GM18526 (cell line): ENCODE data around the gene SRRM3.

Experiments used
- POLR2A ChIP-seq: IDR thresholded peaks from 3 replicates; pipeline ENCODE4 v1.6.1; 2011; ENCODE audit not compliant: insufficient read length; ENCODE audit errors: extremely low read depth

The SRRM3 gene

DNA sequence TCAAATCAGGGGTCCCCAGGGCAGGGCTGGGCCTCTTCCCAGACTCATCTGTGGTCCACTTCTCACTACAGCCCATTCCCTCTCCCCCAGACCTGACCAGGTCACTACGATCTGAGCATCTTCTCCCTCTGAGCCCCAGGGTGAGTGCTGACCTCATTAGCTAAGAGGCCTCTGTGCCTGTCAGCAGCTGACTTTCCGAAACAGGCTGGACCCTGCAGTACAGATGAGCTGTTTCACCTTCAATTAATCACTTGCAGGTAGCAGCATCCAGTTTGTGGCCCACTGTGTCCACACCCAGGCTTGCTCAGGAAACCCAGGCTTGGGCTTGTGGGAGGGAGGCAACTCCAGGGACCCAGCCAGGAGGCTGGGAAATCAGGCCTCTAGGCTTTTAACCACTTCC lies 24.3 kb downstream of the SRRM3 start:
- TF ChIP-seq POLR2A: no peak

DNA sequence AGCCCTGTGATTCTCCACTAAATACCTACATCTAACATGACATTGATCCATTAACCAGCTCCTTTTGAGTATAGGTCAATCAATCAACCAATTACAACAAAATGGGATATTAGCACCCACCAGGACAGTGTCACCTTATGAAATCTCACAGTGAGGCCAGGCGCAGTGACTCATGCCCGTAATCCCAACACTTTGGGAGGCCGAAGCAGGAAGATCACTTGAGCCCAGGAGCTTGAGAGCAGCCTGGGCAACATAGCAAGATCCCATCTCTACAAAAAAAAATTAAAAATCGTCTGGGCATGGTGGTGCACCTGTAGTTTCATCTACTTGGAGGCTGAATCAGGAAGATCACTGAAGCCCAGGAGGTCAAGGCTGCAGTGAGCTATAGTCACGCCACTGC lies 28.5 kb downstream of the SRRM3 start:
- TF ChIP-seq POLR2A: no peak

DNA sequence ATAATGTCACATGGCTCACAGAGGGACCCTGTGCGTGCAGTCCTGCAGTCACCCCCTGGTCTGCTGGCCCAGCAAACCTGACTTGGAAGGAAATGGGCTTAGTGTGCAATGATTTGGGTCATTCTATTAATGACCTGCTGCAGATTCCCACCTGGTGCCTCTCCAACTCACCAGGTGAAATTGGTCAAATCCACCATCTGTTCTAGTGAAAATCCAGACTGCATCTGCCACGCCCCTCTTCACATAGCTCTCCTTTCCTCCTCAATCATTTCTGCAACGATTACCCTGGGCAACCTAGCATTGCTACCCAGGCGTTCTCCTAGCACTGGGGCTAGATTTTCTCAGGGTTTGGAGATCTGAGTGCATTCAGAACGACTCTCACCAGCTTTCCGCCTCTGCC lies 29.4 kb downstream of the SRRM3 start:
- TF ChIP-seq POLR2A: no peak

DNA sequence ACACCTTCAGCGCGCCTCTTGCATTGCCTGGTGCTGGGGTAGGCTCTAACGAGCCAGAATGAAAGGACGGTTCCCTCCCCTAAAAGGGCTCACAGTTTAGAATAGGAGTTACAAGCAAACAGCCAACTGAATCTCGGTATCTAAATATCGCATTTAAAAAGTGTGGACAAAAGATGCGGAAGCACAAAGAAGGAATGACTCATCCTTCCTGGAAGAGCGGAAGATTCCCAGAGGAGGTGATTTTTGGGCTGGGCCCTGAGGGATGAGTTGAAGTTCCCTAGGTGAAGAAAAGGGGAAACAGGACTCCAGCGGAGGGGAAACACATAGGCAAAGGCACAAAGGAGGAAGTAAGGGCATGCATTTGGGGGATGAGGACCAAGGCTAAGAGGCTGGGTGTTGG lies 29.9 kb downstream of the SRRM3 start:
- no peak for TF ChIP-seq POLR2A

DNA sequence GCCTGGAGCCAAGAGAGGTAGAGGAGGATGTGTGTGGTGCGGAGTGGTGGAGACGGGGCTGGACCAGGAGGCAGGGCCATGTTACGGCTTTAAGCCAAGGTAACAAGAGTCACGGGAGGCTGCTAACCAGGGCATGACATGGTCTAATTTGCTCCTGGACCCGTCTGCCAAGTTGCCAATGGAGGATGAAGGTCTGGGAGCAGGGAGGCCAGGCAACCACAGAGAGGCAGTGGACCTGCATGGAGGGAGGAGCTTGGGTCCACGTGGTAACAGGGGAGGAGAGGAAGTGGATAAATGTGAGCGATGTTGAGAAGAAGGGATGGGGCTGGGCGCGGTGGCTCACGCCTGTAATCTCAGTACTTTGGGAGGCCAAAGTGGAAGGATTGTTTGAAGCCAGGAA lies 31.0 kb downstream of the SRRM3 start:
- TF ChIP-seq POLR2A: no peak

DNA sequence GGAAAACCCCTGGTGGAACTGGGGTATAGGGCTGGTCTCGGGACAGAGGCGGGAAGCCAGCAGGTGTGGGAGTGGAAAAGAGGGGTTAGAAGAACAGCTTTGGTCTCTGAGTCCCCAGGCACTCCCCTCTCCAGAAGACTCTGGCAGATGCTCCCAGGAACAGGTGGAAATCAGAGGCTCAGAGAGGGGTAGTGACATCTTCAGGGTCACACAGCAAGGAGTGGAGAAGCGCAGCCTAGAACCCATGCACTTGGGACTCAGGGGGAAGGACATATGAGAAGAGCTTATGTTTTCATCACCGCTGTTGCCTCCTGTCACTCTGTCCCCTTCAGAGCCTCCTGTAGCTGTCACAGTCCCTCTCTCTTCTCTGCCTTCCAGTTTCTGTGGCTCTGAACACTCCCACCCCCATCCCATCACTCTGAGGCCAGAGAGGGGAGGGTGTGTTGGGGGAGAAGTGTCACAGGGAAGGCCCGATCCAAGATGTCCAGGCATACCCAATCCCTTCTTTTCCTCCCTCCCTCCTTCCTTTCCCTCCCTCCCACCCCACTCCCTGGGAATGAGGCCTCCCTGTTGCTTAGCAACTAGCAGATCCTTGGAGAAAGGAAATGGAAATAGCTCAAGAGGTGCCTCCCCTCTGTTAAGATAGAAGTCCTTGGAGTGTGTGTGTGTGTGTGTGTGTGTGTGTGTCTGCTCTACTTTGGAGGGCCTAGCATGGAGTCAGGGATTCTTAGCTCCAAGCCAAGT lies 32.0 kb downstream of the SRRM3 start:
- TF ChIP-seq POLR2A: no peak

DNA sequence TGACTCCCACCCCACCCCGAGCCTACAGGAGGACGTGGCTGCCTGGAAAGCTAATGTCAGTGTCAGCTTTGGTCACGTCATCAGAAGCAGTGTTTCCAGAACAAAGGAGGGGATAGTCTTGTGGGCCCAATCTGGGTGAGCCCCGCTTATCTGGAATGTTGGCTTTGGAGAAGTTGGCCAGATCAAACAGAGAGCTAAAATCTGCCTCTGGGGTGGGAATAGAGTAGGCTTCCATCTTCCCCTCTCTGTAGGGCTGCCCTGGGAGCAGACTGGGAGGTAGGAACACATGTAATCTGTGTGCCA lies 32.5 kb downstream of the SRRM3 start:
- no peak for TF ChIP-seq POLR2A

DNA sequence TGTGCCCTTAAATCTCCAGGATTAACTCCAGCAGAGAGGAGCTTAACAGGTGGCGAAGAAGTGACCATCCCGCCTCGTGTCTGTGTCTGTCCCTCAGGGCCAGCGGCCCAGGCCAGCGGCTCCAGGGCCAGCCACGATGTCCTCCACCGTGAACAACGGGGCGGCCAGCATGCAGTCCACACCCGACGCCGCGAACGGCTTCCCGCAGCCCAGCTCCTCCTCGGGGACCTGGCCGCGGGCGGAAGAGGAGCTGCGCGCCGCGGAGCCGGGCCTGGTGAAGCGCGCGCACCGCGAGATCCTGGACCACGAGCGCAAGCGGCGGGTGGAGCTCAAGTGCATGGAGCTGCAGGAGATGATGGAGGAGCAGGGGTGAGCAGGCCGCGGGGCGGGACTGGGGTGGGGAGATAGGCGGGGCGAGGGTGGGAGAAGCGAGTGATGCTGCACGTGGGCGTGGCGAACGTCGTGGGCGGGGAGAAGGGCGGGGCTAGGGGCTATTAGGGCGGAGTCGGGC lies 33.3 kb downstream of the SRRM3 start:
- no peak for TF ChIP-seq POLR2A

DNA sequence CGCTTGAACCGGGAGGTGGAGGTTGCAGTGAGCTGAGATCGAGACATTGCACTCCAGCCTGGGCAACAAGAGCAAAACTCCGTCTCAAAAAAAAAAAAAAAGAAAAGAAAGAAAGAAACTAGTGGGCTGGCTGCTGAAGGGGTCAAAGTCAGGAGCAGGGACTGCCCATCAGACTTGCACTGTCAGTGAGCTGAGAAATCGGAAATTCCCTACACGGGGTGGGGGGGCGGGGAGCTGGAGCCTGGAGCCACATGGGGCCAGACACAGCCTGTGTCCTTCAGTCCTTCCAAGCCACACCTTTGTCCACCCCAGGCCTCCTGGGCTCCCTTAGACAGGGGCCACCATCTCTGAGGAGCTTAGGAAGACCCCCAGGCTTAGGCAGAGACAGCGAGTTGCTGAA lies 34.5 kb downstream of the SRRM3 start:
- no peak for TF ChIP-seq POLR2A

DNA sequence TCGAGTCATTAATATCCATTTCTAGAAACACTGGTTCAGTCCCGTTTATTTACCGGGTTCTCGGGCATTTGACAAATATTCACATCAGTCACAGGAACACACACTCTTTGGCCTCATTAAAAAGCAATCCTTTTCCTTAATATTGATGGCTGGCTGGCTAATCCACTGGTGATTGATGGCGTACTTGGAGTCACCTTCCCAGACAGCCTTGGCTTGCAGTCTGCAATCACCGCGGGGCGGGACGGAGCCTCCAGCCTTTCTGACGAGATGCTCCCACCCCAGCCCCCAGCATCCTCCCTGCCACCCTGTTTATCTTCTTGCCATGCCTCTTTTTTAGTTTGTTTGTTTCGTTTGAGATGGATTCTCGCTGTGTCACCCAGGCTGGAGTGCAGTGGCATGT lies 36.6 kb downstream of the SRRM3 start:
- no peak for TF ChIP-seq POLR2A

DNA sequence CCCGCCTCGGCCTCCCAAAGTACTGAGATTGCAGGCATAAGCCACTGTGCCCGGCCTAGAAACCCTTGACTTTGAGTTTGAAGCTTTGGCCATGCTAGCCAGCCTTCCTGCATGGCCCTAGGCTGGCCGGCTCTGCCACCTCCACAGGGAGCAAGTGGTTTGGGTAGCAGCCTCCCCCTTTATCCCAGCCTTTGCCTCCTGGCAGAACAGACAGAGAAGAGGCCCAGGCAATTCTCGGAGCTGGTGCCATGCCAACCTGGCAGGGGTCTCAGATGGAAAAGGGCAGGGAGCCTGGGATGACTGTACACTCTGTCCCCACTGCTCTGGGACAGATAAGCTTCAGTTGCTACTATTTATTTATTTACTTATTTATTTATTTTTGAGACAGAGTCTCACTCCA lies 39.4 kb downstream of the SRRM3 start:
- TF ChIP-seq POLR2A: no peak

DNA sequence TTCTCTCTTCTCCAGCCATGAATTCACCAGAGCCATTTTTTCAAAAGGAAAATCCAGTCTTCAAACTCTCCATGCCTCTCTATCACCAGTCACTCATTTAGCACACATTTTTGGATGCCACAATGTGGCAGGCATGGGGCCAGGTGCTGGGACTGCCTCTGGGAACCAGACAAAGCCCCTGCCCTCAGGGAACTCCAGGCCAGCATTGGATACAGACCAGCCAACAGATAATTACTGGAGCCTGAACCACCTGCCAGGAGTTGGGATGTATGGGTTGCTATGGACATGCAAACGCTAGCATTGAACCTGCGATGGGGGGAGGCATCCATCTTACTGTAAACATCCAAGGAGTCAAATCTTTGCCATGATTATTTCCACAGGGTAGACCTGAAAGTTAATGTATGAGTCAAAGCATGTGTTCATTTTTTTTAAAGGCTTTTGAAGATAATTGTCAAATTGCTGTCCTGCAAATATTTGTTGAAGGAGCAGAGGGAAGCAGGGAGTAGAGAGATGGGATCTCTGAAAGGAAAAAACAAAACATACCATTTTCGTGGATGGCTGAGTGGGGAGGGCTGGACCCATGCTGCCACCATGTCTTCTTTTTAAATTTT lies 43.2 kb downstream of the SRRM3 start:
- TF ChIP-seq POLR2A: no peak

DNA sequence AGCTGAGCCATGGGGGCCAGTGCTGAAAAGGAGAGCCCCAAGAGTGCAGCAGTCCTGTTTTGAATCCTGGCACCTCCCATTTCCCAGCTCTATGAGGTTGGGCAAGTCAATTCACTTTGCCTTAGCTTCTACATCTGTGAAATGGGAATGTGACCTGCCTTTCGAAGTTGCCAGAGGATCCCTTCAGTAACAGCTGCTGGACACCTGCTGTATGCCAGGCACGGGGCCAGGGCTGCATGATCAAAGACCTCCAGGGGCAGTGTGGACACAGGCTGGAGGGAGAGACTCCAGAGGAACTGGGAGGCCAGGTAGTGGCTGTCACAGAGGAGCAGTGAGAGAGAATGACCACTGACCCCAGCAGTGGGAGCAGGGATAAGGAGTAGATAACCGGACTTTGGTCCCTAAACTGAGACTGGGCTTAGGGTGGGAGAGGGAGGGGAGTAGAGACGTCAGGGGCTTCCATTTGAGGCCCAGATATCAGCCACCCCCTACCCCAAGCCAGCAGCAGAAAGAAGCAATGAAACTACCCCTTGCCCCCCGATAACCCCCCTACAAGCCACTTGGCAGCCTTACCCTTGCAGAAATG lies 45.2 kb downstream of the SRRM3 start:
- no peak for TF ChIP-seq POLR2A

DNA sequence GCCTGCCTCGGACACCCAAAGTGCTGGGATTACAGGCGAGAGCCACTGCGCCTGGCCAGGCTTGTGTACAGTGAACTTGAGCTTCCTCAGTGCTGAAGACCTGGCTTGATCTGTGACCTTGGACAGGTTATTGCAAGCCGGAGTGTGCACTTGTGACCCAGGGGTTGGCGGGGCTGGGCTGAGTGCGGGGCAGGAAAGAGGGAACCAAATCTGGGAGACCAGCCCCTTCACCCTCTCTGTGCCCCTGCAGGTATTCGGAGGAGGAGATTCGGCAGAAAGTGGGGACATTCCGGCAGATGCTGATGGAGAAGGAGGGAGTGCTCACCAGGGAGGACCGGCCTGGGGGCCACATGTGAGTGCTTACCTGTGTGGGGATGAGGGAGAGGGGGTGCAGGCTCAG lies 46.2 kb downstream of the SRRM3 start:
- no peak for TF ChIP-seq POLR2A

DNA sequence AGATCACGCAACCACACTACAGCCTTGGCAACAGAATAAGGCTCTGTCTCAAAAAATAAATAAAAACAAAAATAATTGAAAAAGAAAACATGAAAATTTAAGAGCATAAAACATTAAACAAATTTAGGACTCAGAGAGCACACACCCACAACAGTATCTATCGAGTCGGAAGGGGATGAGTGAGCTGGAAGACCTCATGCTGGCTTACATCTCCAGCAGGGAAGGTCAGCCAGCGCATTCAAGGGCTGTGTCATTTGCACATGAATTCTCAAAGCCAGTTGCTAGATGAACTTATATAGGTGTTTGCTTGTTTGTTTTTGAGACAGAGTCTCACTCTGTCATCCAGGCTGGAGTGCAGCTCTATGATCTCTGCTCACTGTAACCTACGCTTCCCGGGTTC lies 50.3 kb downstream of the SRRM3 start:
- no peak for TF ChIP-seq POLR2A

DNA sequence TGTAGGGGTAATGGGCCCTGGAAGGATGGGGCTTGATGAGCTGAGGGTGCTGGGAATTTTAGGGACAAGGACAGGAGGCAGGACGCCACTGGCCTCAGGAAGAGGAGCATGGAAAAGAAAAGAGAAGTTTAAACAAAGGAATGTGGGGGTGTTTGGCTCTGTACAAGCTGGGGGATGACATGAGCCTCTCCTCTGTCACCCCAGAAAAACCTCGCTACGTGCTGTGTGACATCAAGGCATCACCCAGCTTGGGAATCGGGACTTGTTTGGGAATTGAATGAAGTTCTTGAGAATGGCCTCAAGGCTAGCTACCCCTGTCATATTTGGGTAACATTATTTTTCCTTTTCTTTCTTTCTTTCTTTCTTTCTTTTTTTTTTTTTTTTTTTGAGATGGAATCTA lies 53.1 kb downstream of the SRRM3 start:
- TF ChIP-seq POLR2A: no peak

DNA sequence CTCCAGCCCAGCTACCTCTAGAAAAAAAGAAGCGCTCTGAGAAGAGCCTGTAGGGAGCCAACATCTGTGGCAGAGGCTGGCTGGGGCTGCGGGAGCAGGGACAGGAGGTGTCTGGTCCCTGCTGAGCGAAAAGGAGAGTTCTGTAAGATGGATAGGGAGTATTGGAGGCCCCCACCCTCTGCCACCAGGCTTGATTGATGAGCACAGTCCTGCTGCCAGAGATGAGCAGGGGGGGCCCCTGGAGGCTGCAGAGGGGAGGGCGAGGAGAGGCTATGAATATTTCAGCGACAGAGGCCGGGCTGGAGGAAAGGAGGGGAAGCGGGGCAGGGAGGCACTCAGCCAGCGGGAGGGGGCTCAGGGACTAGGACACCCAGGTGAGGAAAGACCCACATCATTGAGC lies 56.3 kb downstream of the SRRM3 start:
- TF ChIP-seq POLR2A: no peak
